Measurements from ENCODE around the gene HOXB1. TPM values are rescaled to one million over a fixed set of nuclear protein-coding genes. Genes with fewer than 3 reads are reported as not detected.
A peak's percentile ranks its signal among the peaks of the same experiment; 100 is the strongest.

Gene HOXB1
- total RNA-seq, 2 donors from 2014 or later, result not detected

DNA sequence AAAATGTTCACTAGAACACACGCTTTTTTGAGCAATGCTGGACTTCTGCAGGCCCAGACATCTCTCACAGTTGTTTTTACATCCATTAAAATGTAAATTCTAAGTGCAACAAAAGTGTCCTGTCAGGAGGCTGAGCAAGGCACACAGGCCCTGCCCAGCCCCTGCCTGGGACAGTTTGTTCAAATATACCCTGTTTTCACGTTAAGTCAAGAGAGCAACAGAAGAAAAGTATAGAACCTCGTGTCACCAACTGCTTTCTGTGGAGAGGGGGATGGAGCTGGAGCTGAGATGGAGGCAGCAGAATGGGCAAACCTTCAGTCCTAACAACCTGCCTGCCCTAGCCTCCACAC, 18.4 kb upstream of the HOXB1 start:
- H3K36me3 Mint-ChIP-seq, result peaks cover 0 to under 1% of the 10 kb centered on the region in 2 donors
- no peak overlapping the region for H3K27ac Mint-ChIP-seq
- ATAC-seq, result no peak
- DNase-seq (ENCODE audit: low spot score in 2 of 2), result no peak
- H3K9me3 Mint-ChIP-seq, result no peaks in the 10 kb centered on the region

DNA sequence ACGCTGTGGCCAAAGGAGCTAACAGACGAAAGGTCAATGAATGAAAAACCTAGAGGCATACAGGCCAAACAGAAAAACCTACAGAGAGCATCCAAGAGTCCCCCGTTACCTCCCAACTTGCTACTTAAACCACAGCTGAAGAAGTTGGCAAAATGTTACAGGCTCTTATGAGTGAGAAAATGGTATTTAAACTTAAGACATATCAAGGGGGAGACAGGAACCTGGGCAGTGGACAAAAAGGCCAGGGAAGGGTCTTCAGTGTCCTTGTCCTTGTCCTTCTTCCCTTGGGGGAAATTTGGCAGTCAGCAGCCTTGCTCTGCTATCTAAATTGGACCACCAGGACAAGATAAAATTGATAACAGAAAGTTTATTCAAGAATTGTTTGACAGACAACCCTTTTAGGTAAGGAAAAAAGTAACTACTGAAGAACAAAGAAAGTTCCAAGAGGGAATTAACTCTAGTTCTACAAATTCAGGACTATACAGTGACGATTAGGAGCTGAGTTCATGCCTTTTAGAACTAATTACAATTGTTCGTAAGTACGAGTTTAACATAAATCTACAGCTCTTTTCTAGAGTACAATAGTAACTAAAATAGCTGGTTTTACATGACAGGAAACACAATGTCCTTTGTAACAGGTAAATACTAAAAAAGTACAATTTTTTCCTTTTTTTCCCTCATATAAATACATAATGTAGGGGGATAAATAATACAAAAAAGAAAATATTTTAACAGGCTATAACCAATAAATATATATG, 17.9 kb upstream of the HOXB1 start:
- Mint-ChIP-seq H3K36me3 (peaks cover 0 to 6% of the 10 kb centered on the region in 2 donors), H3K9me3 (no peaks in the 10 kb centered on the region), H3K27ac (peak overlapping the region in 1 of 2 donors; percentile 66)
- ATAC-seq (no peak), DNase-seq (ENCODE audit: low spot score in 2 of 2) (no peak)

DNA sequence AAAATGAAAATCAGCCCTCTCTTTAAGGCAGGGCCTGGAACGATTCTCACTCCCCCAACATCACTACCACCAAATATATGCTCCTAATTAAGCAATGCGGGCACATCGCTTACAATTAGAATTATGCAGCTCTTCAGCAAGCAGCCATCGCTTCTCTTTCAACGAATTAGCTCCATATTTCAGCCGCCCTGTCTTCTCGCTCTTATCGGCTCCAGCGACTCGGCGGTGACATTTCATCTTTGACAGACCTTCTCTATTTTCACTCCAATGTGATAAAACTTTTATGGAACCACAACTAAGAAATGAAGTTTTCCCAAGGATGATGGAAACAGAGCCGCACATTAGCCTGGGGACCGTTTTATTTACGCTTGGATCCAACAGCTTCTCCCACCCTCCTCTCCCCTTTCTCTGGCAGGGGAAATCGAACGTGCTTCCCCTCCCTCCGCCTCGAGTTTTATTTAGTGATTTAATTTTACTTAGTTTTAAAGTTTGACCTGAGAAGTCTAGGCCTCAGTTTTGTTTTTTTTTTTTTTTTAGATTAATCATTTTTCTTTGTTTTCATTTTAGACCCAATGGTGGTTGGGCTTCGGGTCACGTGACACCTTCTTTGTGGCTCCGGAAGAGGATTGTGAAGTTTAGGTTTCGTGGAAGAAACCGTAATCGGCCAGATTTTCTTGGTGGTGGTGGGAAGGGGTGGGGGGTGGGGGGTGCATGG, 17.2 kb upstream of the HOXB1 start:
- H3K9me3 Mint-ChIP-seq, result no peaks in the 10 kb centered on the region

DNA sequence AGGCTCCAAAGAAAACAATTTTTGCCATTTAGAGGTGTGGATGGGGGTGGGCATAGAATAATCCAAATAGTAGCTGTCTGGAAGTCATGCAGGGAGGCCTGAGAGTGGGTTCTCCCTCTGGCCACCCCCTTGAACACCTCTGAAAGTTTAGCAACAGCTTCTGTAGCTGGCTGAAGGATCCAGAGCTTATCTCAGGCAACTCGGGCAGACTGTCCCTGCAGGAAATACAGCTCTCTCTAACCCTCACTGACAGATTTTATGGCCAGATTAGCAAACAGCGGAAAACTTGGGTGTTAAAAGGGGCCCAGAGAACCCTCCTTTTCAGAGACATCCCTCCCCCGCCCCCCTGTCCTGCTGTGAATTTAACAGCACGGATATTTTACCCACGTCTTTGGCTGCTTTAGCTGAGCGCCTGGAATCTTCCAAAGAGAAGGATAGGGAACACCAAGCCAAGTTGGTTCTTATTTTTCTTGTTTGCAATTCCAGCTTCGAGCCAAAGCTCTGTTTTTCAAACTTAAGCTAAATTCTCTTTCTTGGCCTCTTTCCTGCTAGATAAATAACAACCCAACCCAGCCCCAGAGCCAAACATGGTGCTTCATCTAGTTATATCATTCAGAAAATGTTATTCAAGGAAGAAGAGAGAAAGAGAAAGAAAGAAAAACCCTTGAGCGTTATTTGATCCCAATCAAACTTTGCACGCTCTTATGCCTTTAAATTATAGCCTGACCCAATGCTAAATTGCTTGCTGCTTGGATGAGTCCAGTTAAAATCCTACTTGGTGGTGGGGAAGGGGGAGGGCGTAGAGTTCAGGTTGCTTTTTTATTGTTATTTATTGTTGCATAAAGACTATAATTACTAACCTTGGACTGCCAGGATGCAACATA, 16.4 kb upstream of the HOXB1 start:
- Mint-ChIP-seq H3K27ac (peak overlapping the region in 1 of 2 donors; percentile 66), H3K9me3 (no peaks in the 10 kb centered on the region), H3K36me3 (peaks cover 8 to 19% of the 10 kb centered on the region in 2 donors)
- ATAC-seq (no peak), DNase-seq (ENCODE audit: low spot score in 2 of 2) (no peak)

More for the DNA sequence above, 17.2 kb upstream of the HOXB1 start:
- Mint-ChIP-seq H3K36me3 (peaks cover under 1 to 11% of the 10 kb centered on the region in 2 donors), H3K27ac (peak overlapping the region in 1 of 2 donors; percentile 66)
- DNase-seq (ENCODE audit: low spot score in 2 of 2), result no peak
- peak in 1 of 2 donors; percentile 15 for ATAC-seq

DNA sequence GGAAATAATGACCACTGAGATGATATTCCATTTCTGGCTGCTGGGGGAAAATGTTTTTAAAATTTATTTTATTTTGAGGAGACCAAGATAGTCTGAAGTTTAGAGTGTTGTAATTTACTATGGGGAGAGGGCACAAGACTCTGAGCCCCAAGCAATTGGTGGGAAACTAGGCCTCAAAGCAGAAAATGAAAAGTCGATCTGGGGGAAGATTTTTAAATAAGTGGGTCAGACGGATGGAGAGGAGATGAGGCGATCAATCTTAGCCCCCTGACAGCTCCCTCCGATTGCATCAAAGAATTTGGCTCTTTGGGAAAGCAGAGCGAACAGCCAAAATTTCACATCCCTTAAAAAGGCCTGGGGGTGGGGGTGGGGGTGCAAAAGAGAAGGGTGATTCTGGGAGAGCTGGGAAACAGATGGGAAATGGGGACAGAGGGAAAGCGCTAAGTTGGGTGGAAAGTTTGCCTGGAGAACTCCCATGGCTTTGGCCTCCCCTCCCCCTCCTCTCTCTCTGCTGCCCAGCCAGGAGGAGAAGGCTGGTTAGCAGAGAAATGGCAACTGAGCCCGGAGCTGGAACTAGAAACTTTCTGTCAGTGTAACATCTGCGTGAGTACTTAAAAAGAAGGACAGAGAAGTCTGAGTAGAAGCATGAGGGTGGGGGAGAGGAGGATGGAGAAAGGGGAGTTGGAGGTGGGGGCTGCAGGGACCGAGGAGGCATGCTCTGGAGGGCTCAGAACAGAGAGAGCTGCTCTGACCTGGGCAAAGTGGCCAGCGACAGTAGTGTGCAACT, 15.5 kb upstream of the HOXB1 start:
- Mint-ChIP-seq H3K36me3 (peaks cover 13 to 27% of the 10 kb centered on the region in 2 donors), H3K27ac (no peak overlapping the region), H3K9me3 (no peaks in the 10 kb centered on the region)
- ATAC-seq, result no peak
- DNase-seq (ENCODE audit: low spot score in 2 of 2), result no peak

DNA sequence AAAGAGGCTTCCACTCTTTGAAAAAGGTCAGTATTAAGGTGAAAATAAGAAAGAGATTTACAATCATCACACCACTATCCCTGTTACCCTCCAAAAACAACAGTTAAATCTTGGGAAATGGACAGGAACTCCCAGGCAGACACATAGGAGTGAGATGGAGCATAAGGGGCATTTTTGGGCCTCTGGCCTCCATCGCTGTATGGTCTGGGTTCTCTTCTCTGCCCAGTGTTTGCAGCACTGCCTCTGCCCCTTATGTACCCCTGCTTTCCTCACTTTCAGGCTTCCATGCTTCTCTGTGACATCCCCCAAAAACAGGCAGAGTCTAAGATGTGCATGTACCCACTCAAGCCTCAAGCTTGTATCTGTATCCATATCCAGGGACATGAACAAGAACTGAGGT, 14.7 kb upstream of the HOXB1 start:
- no peaks in the 10 kb centered on the region for H3K9me3 Mint-ChIP-seq
- peak overlapping the region; percentile 22 to 100 for H3K27ac Mint-ChIP-seq
- ATAC-seq, result no peak
- H3K36me3 Mint-ChIP-seq, result peaks cover 13 to 33% of the 10 kb centered on the region in 2 donors
- no peak for DNase-seq (ENCODE audit: low spot score in 2 of 2)

DNA sequence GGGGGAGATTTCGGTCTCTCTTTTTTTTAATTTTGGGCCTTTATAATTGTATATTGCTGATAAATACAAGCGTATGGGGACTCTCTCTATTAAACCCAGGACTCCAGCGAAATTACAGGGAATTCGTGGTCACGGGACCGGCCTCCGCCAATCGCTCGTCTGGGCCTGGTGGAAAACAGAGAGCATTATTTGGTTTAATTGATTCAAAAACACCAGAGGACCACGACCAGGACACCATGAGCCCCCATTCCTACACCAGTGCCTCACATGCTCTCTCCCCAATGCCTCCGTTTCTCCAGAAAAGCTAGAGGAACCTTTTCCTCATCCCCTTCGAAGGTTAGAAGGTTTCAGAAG, 14.2 kb upstream of the HOXB1 start, which contains the start of gene HOXB2:
HOXB2 (minus strand) TSS at position 88 of the 354 bp plus-strand sequence. CDS start 198 bp downstream, outside the sequence.
- peak within 1 kb of the TSS; percentile 56 to 100 for H3K27ac Mint-ChIP-seq
- H3K9me3 Mint-ChIP-seq, result no peaks in the 10 kb centered on the region
- peaks cover 13 to 33% of the 10 kb centered on the region in 2 donors for H3K36me3 Mint-ChIP-seq
- DNase-seq (ENCODE audit: low spot score in 2 of 2) (no peak), ATAC-seq (no peak)

DNA sequence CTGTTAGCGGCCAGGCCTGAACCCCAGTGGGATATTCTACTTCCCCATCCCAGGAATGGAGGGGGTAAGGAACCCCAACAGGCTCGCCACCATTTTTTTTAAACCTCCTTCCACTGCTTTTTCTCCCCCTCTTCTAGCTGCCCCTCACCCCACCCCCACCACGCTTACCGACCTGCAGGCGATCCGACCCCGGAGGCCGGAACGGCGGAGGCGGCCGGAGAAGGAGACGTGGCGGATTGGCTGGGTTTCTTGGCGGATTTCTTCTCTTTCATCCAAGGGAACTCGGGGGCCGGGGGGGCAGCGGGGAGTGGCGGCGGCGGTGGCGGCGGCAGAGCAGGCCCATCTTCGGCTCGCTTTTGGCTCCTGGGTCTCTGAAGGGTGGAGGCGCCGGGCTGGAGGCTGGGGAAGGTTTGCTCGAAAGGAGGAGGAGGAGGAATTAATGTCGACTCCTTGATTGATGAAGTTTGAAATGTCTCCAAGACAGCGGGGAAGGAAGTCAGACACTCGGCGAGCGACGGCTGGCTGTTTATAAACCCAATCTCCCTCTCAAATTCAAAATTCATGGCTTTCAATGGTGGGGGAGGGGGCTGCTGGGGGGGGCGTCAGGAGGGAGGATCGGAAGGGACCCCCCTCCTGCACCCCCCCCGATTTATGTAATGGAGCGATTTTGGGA, 13.7 kb upstream of the HOXB1 start:
- Mint-ChIP-seq H3K9me3 (no peaks in the 10 kb centered on the region), H3K27ac (peak overlapping the region; percentile 45 to 100), H3K36me3 (peaks cover 13 to 33% of the 10 kb centered on the region in 2 donors)
- DNase-seq (ENCODE audit: low spot score in 2 of 2), result peak in 1 of 2 donors; percentile 12
- ATAC-seq, result peak in 1 of 2 donors; percentile 3

DNA sequence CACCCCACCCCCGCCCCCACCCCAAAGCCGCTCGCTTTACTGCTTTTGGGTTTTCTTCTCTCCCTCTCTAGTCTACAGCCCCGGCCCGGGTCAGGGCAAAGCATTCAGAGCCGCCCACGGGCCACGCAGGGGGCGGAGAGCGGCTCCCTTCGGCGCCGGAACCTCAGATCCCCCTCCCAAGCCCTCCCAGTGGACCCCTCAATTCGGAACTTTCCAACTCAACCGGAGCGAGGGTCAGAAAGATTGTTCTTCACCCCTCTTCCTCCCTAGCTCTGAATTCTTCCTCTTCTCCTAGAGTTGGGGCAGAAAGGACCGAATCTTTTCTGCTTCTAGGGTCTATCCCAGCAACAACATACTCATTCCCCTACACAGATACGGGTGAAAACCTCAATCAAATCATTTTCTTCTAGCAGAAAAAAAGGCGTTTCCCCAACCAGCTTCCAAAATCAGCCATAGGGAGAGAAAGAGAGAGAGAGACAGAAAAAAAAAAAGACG, 13.1 kb upstream of the HOXB1 start:
- ATAC-seq (peak; percentile 44 to 53), DNase-seq (ENCODE audit: low spot score in 2 of 2) (peak in 1 of 2 donors; percentile 32)
- H3K27ac Mint-ChIP-seq, result peak overlapping the region; percentile 56 to 100
- peaks cover 13 to 33% of the 10 kb centered on the region in 2 donors for H3K36me3 Mint-ChIP-seq
- H3K9me3 Mint-ChIP-seq, result no peaks in the 10 kb centered on the region

DNA sequence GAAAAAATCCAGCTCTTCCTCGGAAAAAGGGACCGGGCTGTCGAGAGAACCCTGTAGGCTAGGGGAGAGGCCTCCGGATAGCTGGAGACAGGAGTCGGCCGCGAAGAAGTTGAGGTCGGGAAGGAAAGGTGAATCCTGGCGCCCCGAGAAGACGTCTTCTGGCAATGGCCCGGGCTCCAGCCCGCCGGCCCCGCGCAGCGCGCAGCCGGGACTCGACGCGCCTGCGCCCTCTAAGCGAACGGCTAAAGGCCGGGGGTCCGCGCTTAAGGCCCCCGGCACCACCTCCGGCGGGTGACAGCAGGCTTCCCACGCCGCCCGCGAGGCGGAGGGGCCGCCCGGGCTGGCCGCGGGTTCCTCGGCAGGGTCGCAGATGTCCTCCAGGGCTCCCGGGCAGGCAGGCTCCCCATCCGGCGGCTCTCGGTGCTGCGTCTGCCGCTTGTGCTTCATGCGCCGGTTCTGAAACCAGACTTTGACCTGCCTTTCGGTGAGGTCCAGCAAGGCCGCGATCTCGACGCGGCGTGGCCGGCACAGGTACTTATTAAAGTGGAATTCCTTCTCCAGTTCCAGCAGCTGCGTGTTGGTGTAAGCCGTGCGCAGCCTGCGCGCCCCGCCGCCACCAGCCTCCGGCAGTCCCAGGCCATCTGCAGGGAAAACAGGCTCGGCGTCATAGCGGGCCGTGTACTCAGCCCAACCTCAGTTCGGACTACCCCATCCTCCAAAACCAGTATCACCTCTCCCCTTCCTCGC, 12.5 kb upstream of the HOXB1 start:
- Mint-ChIP-seq H3K9me3 (no peaks in the 10 kb centered on the region), H3K27ac (peak overlapping the region; percentile 95 to 100), H3K36me3 (peaks cover 13 to 33% of the 10 kb centered on the region in 2 donors)
- ATAC-seq, result peak; percentile 49 to 70
- peak; percentile 66 to 71 for DNase-seq (ENCODE audit: low spot score in 2 of 2)

DNA sequence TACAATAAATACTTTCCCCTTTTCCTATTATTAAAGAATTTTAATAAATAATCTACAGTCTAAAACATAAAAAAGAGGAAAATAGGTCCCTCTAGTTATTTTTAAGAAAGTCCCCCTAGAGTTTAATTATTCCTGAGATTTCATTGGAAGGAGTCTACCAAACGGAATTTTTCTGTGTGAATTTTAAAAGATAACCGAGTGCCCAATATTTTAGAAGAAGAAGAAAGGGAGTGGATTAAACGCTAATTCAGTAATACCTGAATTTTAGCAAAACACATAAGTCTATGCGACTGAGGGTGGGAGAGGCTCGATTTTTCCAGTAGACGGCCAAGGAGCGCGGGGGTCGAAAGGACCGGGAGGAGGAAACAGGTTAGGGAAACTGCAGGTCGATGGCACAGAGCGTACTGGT, 11.9 kb upstream of the HOXB1 start:
- H3K36me3 Mint-ChIP-seq, result peaks cover 13 to 33% of the 10 kb centered on the region in 2 donors
- peak overlapping the region; percentile 95 to 100 for H3K27ac Mint-ChIP-seq
- H3K9me3 Mint-ChIP-seq, result no peaks in the 10 kb centered on the region
- ATAC-seq (no peak), DNase-seq (ENCODE audit: low spot score in 2 of 2) (no peak)

DNA sequence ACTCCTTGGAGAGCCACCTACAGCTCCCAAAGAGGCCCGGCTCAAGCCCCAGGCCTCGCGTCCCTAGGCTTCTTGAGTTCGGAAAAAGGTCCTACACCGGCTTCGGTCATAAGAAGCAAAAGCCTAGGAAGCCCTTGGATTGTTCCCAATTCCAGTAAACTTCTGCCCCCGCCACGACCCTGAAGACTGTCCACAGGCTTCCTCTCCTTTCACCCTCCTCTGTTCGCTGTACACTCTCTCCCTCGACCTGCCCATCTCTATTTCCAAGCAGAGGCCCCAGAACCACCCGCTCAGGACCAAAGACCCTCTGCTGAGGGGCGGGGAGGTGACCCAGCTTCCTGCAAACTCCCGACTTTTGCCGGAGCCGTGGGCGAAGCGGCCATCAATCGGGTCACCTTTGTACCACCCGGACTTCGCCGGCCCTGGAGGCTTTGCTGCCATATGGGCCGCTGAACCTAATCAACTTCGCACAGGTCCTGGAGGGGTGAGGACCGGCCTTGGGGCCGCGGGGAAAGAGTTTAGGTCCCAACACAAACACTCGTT, 11.4 kb upstream of the HOXB1 start:
- Mint-ChIP-seq H3K27ac (peak overlapping the region; percentile 92 to 100), H3K9me3 (no peaks in the 10 kb centered on the region), H3K36me3 (peaks cover 13 to 33% of the 10 kb centered on the region in 2 donors)
- DNase-seq (ENCODE audit: low spot score in 2 of 2) (peak in 1 of 2 donors; percentile 24), ATAC-seq (peak in 1 of 2 donors; percentile 13)

DNA sequence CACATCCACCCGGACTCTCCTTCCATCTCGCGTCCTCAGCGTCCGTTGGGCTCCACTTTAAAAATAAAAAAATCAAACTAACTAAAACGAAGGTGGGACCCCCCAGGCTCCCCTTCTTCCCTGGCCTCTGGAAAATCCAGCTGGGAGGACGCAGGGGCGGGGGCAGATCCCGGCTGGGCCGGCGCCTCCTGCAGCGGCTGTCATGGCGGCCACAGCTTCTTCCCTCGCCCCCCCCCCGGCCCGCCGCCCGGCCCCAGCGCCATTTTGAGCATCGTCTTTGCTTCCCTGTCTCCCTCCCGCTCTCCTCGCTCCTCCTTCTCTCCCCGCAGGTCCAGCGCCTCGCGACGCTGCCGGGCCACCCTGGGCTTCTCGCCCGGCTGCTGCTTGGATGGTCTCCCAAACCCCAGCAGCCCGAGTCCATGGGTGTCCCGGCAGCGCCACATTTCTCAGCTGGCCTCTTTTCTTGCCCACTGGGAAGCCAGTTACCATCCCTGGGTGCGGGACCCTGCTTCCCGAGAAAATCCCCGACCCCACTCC, 10.8 kb upstream of the HOXB1 start:
- ATAC-seq (peak in 1 of 2 donors; percentile 50), DNase-seq (ENCODE audit: low spot score in 2 of 2) (no peak)
- H3K36me3 Mint-ChIP-seq, result peaks cover 13 to 33% of the 10 kb centered on the region in 2 donors
- peak overlapping the region; percentile 92 to 100 for H3K27ac Mint-ChIP-seq
- no peaks in the 10 kb centered on the region for H3K9me3 Mint-ChIP-seq

DNA sequence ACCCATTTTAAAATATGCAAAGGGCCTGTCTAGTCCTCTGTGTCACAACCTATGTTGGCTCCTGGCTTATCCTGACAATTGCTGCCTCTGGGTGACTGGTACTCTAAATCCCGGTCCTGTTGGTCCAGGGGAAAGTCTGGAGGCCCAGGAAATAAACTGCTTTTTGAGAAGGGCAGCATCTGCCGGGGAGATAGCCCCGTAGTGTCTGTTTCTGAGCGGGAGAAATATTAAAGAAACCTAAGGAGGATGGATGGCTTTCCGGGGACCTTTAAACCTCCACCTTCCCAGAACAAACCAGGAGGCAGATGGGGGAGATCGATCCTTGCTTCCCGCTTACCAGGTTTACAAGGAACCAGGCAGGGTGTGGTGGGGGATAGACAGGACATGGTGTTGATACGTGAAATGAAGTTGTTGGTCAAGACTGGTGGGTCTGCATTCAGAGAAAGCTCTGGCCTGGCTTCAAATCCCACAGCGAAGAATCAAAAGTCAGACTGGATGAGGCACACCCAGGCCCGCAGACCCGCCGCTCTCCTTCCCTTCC, 10.3 kb upstream of the HOXB1 start:
- DNase-seq (ENCODE audit: low spot score in 2 of 2), result no peak
- no peaks in the 10 kb centered on the region for H3K9me3 Mint-ChIP-seq
- peak in 1 of 2 donors; percentile 19 for ATAC-seq
- H3K27ac Mint-ChIP-seq, result peak overlapping the region; percentile 86 to 100
- H3K36me3 Mint-ChIP-seq, result peaks cover 13 to 33% of the 10 kb centered on the region in 2 donors

All from activated naive CD4-positive, alpha-beta T cell treated with anti-CD3 and anti-CD28 coated beads, Interleukin-2, amount 50 U/mL, for 72 hours (primary cell).